Neural progenitor cell (in vitro differentiated cells): ENCODE measurements around the gene CRBN. TPM values are rescaled to one million over a fixed set of nuclear protein-coding genes. Genes with fewer than 3 reads are reported as not detected.

Experiments used
- DNase-seq: peaks from one replicate; pipeline ENCODE4 v3.0.0-alpha.2; 2016; ENCODE audit warnings: low spot score
- H2AFZ ChIP-seq: fragments of 200-600 bp; sonication (generic); replicated peaks from 2 replicates; pipeline ENCODE4 v1.6.1; 2016; ENCODE audit warnings: antibody characterized with exemption
- H3F3A ChIP-seq: fragments of 200-600 bp; sonication (generic); 2 replicates; pipeline ENCODE4 v1.6.1; 2016; ENCODE audit warnings: antibody characterized with exemption, low read depth
- H3K27ac ChIP-seq: fragments of 200-600 bp; sonication (generic); 2 replicates; pipeline ENCODE4 v1.5.1; 2016; ENCODE audit warnings: mild to moderate bottlenecking
- H3K27me3 ChIP-seq: fragments of 200-600 bp; sonication (generic); 2 replicates; pipeline ENCODE4 v1.6.1; 2016; ENCODE audit warnings: mild to moderate bottlenecking, moderate library complexity
- H3K36me3 ChIP-seq: fragments of 200-600 bp; sonication (generic); 2 replicates; pipeline ENCODE4 v1.5.1; 2016
- H3K4me1 ChIP-seq: fragments of 200-600 bp; sonication (generic); 2 replicates; pipeline ENCODE4 v1.6.1; 2016; ENCODE audit warnings: mixed run types
- H3K4me2 ChIP-seq: fragments of 200-600 bp; sonication (generic); 2 replicates; pipeline ENCODE4 v1.6.1; 2016
- H3K4me3 ChIP-seq: fragments of 200-600 bp; sonication (generic); 2 replicates; pipeline ENCODE4 v1.5.1; 2016
- H3K79me2 ChIP-seq: fragments of 200-600 bp; sonication (generic); 2 replicates; pipeline ENCODE4 v1.6.1; 2016; ENCODE audit warnings: low read depth
- H3K9ac ChIP-seq: fragments of 200-600 bp; sonication (generic); 2 replicates; pipeline ENCODE4 v1.6.1; 2016
- H3K9me3 ChIP-seq: fragments of 200-600 bp; sonication (generic); 2 replicates; pipeline ENCODE4 v1.5.1; 2016; ENCODE audit warnings: low read depth
- H4K20me1 ChIP-seq: fragments of 200-600 bp; sonication (generic); 2 replicates; pipeline ENCODE4 v1.6.1; 2016; ENCODE audit warnings: low read depth
- H3K27ac Mint-ChIP-seq: 3 replicates; pipeline ENCODE4 v1.8.0; 2021; ENCODE audit warnings: mixed read lengths
- H3K27me3 Mint-ChIP-seq: 2 replicates; pipeline ENCODE4 v1.8.0; 2022; ENCODE audit warnings: low read depth, mild to moderate bottlenecking, inconsistent platforms, moderate library complexity, mixed read lengths; ENCODE audit not compliant: insufficient read depth
- H3K36me3 Mint-ChIP-seq: 3 replicates; pipeline ENCODE4 v1.8.0; 2021; ENCODE audit warnings: mixed read lengths
- H3K4me1 Mint-ChIP-seq: 3 replicates; pipeline ENCODE4 v1.8.0; 2021; ENCODE audit warnings: mixed read lengths
- H3K4me3 Mint-ChIP-seq: 3 replicates; pipeline ENCODE4 v1.8.0; 2021; ENCODE audit warnings: mild to moderate bottlenecking, moderate library complexity, mixed read lengths
- H3K9me3 Mint-ChIP-seq: 3 replicates; pipeline ENCODE4 v1.8.0; 2020; ENCODE audit warnings: mixed read lengths
- CTCF ChIP-seq: fragments of 200-600 bp; sonication (generic); IDR thresholded peaks from 2 replicates; pipeline ENCODE4 v1.5.1; 2017; ENCODE audit warnings: antibody characterized with exemption, mild to moderate bottlenecking
- EZH2 ChIP-seq: fragments of 200-600 bp; sonication (generic); IDR thresholded peaks from 2 replicates; pipeline ENCODE4 v1.6.1; 2017; ENCODE audit warnings: antibody characterized with exemption, mild to moderate bottlenecking, moderate library complexity
- EZH2phosphoT487 ChIP-seq: fragments of 200-600 bp; sonication (generic); IDR thresholded peaks from 2 replicates; pipeline ENCODE4 v1.6.1; 2017; ENCODE audit warnings: antibody characterized with exemption
- total RNA-seq: library from RNA; depleted of rRNA; stranded (reverse); fragments of >200 nt; gene quantifications from 2 replicates; pipeline ENCODE4 v1.2.3, GENCODE V29; 2015; ENCODE audit warnings: low replicate concordance

Gene CRBN
- total RNA-seq, 1 donor from 2014 or later, result 78.0 TPM

DNA sequence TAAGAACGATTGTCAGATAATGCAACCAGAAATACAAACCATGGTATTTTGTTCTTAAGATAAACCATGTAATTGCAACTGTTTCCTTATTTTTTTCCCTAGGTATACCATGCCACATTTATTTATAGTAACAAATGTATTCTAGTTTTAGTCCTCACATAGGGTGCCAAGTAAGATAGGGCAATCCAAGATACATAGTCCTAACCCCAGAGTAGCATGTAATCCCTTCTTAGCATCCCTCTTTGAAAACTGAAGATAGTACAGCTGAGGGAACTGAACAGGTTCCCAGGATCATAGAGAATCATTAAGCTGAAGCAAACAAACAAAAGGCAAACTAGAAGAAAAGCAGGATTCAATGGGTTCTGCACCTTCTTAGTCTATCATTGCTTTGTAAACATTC is 28.0 kb downstream of the CRBN start:
- no peaks in the 10 kb centered on the region for H3K9me3 Mint-ChIP-seq
- Histone ChIP-seq H4K20me1 (no peaks in the 10 kb centered on the region), H3K27me3 (no peaks in the 10 kb centered on the region), H3K9ac (no peak overlapping the region), H3K36me3 (peaks cover 43% of the 10 kb centered on the region), H3K9me3 (no peaks in the 10 kb centered on the region), H3K4me1 (no peaks in the 10 kb centered on the region), H3K4me3 (no peak overlapping the region), H3F3A (peaks cover 4% of the 10 kb centered on the region), H2AFZ (no peak overlapping the region), H3K27ac (no peak overlapping the region), H3K4me2 (no peak overlapping the region), H3K79me2 (no peaks in the 10 kb centered on the region)
- no peak overlapping the region for H3K27ac Mint-ChIP-seq
- no peaks in the 10 kb centered on the region for H3K4me1 Mint-ChIP-seq
- DNase-seq, result no peak
- no peak overlapping the region for H3K4me3 Mint-ChIP-seq
- H3K27me3 Mint-ChIP-seq, result no peaks in the 10 kb centered on the region
- TF ChIP-seq CTCF (no peak), EZH2phosphoT487 (no peak), EZH2 (no peak)
- H3K36me3 Mint-ChIP-seq, result peaks cover 15% of the 10 kb centered on the region

GRCh38 chr3:3149560-3149959 is 29.9 kb downstream of the CRBN start:
- Histone ChIP-seq H3K4me3 (no peak overlapping the region), H2AFZ (no peak overlapping the region), H3K4me1 (no peaks in the 10 kb centered on the region), H3K9me3 (no peaks in the 10 kb centered on the region), H3K36me3 (peaks cover 42% of the 10 kb centered on the region), H3K9ac (no peak overlapping the region), H4K20me1 (no peaks in the 10 kb centered on the region), H3K79me2 (no peaks in the 10 kb centered on the region), H3K27me3 (no peaks in the 10 kb centered on the region), H3F3A (peaks cover 3% of the 10 kb centered on the region), H3K27ac (no peak overlapping the region), H3K4me2 (no peak overlapping the region)
- Mint-ChIP-seq H3K36me3 (peaks cover 24% of the 10 kb centered on the region), H3K27me3 (no peaks in the 10 kb centered on the region), H3K4me3 (no peak overlapping the region), H3K4me1 (no peaks in the 10 kb centered on the region), H3K9me3 (no peaks in the 10 kb centered on the region), H3K27ac (no peak overlapping the region)
- no peak for DNase-seq
- TF ChIP-seq EZH2phosphoT487 (no peak), CTCF (no peak), EZH2 (no peak)

GRCh38 chr3:3145831-3146230 is 33.7 kb downstream of the CRBN start:
- peaks cover 7% of the 10 kb centered on the region for H3K4me1 Mint-ChIP-seq
- H3K4me3 Mint-ChIP-seq, result no peak overlapping the region
- Histone ChIP-seq H3K4me1 (no peaks in the 10 kb centered on the region), H3K27ac (no peak overlapping the region), H3K9ac (no peak overlapping the region), H3K36me3 (peaks cover 36% of the 10 kb centered on the region), H3K9me3 (no peaks in the 10 kb centered on the region), H2AFZ (no peak overlapping the region), H4K20me1 (no peaks in the 10 kb centered on the region), H3K79me2 (no peaks in the 10 kb centered on the region), H3F3A (peaks cover 3% of the 10 kb centered on the region), H3K4me3 (no peak overlapping the region), H3K27me3 (no peaks in the 10 kb centered on the region), H3K4me2 (no peak overlapping the region)
- no peak for DNase-seq
- H3K27me3 Mint-ChIP-seq, result no peaks in the 10 kb centered on the region
- H3K36me3 Mint-ChIP-seq, result peaks cover 29% of the 10 kb centered on the region
- H3K9me3 Mint-ChIP-seq, result no peaks in the 10 kb centered on the region
- H3K27ac Mint-ChIP-seq, result no peak overlapping the region
- TF ChIP-seq CTCF (no peak), EZH2phosphoT487 (no peak), EZH2 (no peak)

GRCh38 chr3:3141939-3142338 is 37.6 kb downstream of the CRBN start:
- Histone ChIP-seq H3K27me3 (no peaks in the 10 kb centered on the region), H3K4me2 (no peak overlapping the region), H2AFZ (no peak overlapping the region), H3K27ac (no peak overlapping the region), H3F3A (no peaks in the 10 kb centered on the region), H3K4me3 (no peak overlapping the region), H3K9me3 (no peaks in the 10 kb centered on the region), H3K36me3 (peaks cover 14% of the 10 kb centered on the region), H3K9ac (no peak overlapping the region), H3K4me1 (no peaks in the 10 kb centered on the region), H3K79me2 (no peaks in the 10 kb centered on the region), H4K20me1 (no peaks in the 10 kb centered on the region)
- DNase-seq, result no peak
- Mint-ChIP-seq H3K4me3 (no peak overlapping the region), H3K27me3 (no peaks in the 10 kb centered on the region), H3K36me3 (peaks cover 35% of the 10 kb centered on the region), H3K27ac (no peak overlapping the region), H3K4me1 (peaks cover 7% of the 10 kb centered on the region), H3K9me3 (no peaks in the 10 kb centered on the region)
- TF ChIP-seq CTCF (no peak), EZH2phosphoT487 (no peak), EZH2 (no peak)
